Stimulated activated CD4-positive, alpha-beta T cell treated with anti-CD3 and anti-CD28 coated beads, Interleukin-1b, Interleukin-23, amount 100 ng/mL, for 1 hour (primary cell): ENCODE data around the gene LPCAT4.

Source experiments
- DNase-seq, 2 donors: peaks; one replicate each; pipeline ENCODE4 v3.0.0-alpha.2; 2020; ENCODE audit warnings: low read depth in 2 of 2

LPCAT4 gene

GRCh38 chr15:34337557-34338306 is 29.3 kb downstream of the LPCAT4 start, which contains the start of gene SLC12A6:
TSS of gene SLC12A6 (minus strand) at chr15:34337781. CDS start at chr15:34336680, 1,101 bp downstream.
- peak; percentile 76 to 80 for DNase-seq

GRCh38 chr15:34336991-34337556 is 29.9 kb downstream of the LPCAT4 start:
- no peak for DNase-seq

GRCh38 chr15:34336231-34336990 is 30.6 kb downstream of the LPCAT4 start:
- DNase-seq: no peak

GRCh38 chr15:34335176-34336032 is 31.6 kb downstream of the LPCAT4 start:
- no peak for DNase-seq

GRCh38 chr15:34334672-34335071 is 32.3 kb downstream of the LPCAT4 start:
- DNase-seq: no peak

GRCh38 chr15:34332553-34333120 is 34.4 kb downstream of the LPCAT4 start:
- no peak for DNase-seq

- DNase-seq: no peak
Observed at GRCh38 chr15:34331809-34332208, 35.2 kb downstream of the LPCAT4 start.

GRCh38 chr15:34330279-34330678 is 36.7 kb downstream of the LPCAT4 start:
- DNase-seq: no peak

- DNase-seq: no peak
Observed at GRCh38 chr15:34329006-34329405, 38.0 kb downstream of the LPCAT4 start.

- no peak for DNase-seq
Observed at GRCh38 chr15:34327906-34328305, 39.1 kb downstream of the LPCAT4 start.

- no peak for DNase-seq
Observed at GRCh38 chr15:34325368-34325767, 41.6 kb downstream of the LPCAT4 start.

- DNase-seq: no peak
Observed at GRCh38 chr15:34324933-34325332, 42.1 kb downstream of the LPCAT4 start.

GRCh38 chr15:34323217-34323616 is 43.8 kb downstream of the LPCAT4 start:
- no peak for DNase-seq

- no peak for DNase-seq
Observed at GRCh38 chr15:34318277-34319079, 48.5 kb downstream of the LPCAT4 start.

GRCh38 chr15:34314491-34315490 is 52.2 kb downstream of the LPCAT4 start:
- no peak for DNase-seq

GRCh38 chr15:34311563-34311962 is 55.4 kb downstream of the LPCAT4 start:
- no peak for DNase-seq
